Panc1 (cell line): ENCODE results near the gene COG2. TPM values are rescaled to one million over a fixed set of nuclear protein-coding genes. Genes with fewer than 3 reads are reported as not detected.

Experiments
- ATAC-seq: fragments of 200-7000 bp; cut with Tn5 transposase; 2 replicates; pipeline ENCODE4 v1.9.1; 2020; ENCODE audit warnings: mild to moderate bottlenecking, moderate library complexity
- BruUV-seq: library from RNA; stranded (reverse); fragments of 400-500 nt; replicated peaks from 2 replicates; lab custom pipeline; 2021; lab: Mats Ljungman, UMichigan
- CTCF ChIA-PET: fragments of 300-600 bp; sonication (Branson Sonifier 250); formaldehyde crosslinking; loops from one replicate; lab custom pipeline; 2022; ENCODE audit warnings: antibody characterized with exemption; lab: Charles Lee
- POLR2A ChIA-PET: fragments of 300-600 bp; sonication (Branson Sonifier 250); formaldehyde crosslinking; loops from one replicate; lab custom pipeline; 2022; ENCODE audit warnings: antibody characterized with exemption; lab: Charles Lee
- DNase-seq: peaks from one replicate; pipeline ENCODE4 v3.0.0-alpha.2; 2010; ENCODE audit warnings: low read depth, low spot score
- H3K27ac ChIP-seq: 2 replicates; pipeline ENCODE4 v1.5.1; 2011; ENCODE audit warnings: mild to moderate bottlenecking, low read length, inconsistent platforms
- H3K27me3 ChIP-seq: fragments of 200-500 bp; sonication (Bioruptor generic); 2 replicates; pipeline ENCODE4 v1.6.0; 2014; ENCODE audit warnings: low read length, inconsistent platforms; ENCODE audit not compliant: control insufficient read depth, insufficient read depth
- H3K36me3 ChIP-seq: fragments of 200-500 bp; sonication (Bioruptor generic); 2 replicates; pipeline ENCODE4 v1.5.1; 2014; ENCODE audit warnings: inconsistent platforms, mild to moderate bottlenecking, low read length, moderate library complexity; ENCODE audit not compliant: control insufficient read depth, insufficient read depth
- H3K4me1 ChIP-seq: 2 replicates; pipeline ENCODE4 v1.5.1; 2011; ENCODE audit warnings: inconsistent platforms, mild to moderate bottlenecking, low read length, moderate library complexity; ENCODE audit not compliant: control insufficient read depth, insufficient read depth
- H3K4me3 ChIP-seq, 2 experiments: 2 replicates each; pipeline ENCODE4 v1.5.1; 2011 to 2012; ENCODE audit warnings: low read depth in 2 of 2, low read length in 2 of 2, mild to moderate bottlenecking in 2 of 2, inconsistent platforms in 1 of 2, moderate library complexity in 1 of 2
- H3K9me3 ChIP-seq: fragments of 200-500 bp; sonication (Bioruptor generic); 2 replicates; pipeline ENCODE4 v1.5.1; 2014; ENCODE audit warnings: low read depth, mild to moderate bottlenecking, inconsistent platforms, low read length, moderate library complexity; ENCODE audit not compliant: control insufficient read depth, insufficient read depth
- POLR2AphosphoS5 ChIP-seq: IDR thresholded peaks from 2 replicates; pipeline ENCODE4 v1.6.1; 2012; ENCODE audit warnings: mild to moderate bottlenecking, low read depth, low read length, moderate library complexity
- SIN3A ChIP-seq: IDR thresholded peaks from 2 replicates; pipeline ENCODE4 v1.6.1; 2012; ENCODE audit warnings: low read depth, mild to moderate bottlenecking, low read length, moderate library complexity, borderline replicate concordance; ENCODE audit not compliant: insufficient read depth
- TCF7L2 ChIP-seq: IDR thresholded peaks from 2 replicates; pipeline ENCODE4 v1.6.1; 2011; ENCODE audit warnings: mild to moderate bottlenecking, low read depth, low read length, inconsistent platforms
- in situ Hi-C: cut with HindIII; loops from 2 replicates; pipeline ENCODE4 v1.10.0; 2016; ENCODE audit warnings: low sequenced_read_pairs, low pct_unique_long_range_greater_than_20kb
- intact Hi-C: fragments of 100-400 bp; cut with micrococcal nuclease; formaldehyde crosslinking; loops from one replicate; pipeline ENCODE4 v1.10.0; 2022; ENCODE audit not compliant: unreplicated experiment
- total RNA-seq: library from RNA; stranded (reverse); gene quantifications from one replicate; pipeline ENCODE4 v1.2.1, GENCODE V29; 2021; ENCODE audit not compliant: unreplicated experiment
- TF ChIP-seq, protein P1 (sequence below), 2 experiments: IDR thresholded peaks; 2 replicates each; pipeline ENCODE4 v1.6.1; 2011 to 2012; ENCODE audit warnings: low read depth in 2 of 2, control low read depth in 1 of 2, low read length in 1 of 2, mild to moderate bottlenecking in 1 of 2, moderate library complexity in 1 of 2; ENCODE audit not compliant: insufficient read depth in 1 of 2
- TF ChIP-seq, protein P2 (sequence below): fragments of 450-650 bp; IDR thresholded peaks from 2 replicates; pipeline ENCODE4 v1.5.1; 2017; ENCODE audit warnings: mild to moderate bottlenecking

The COG2 gene
- total RNA-seq, 1 experiment from 2014 or later = 20.5 TPM

DNA sequence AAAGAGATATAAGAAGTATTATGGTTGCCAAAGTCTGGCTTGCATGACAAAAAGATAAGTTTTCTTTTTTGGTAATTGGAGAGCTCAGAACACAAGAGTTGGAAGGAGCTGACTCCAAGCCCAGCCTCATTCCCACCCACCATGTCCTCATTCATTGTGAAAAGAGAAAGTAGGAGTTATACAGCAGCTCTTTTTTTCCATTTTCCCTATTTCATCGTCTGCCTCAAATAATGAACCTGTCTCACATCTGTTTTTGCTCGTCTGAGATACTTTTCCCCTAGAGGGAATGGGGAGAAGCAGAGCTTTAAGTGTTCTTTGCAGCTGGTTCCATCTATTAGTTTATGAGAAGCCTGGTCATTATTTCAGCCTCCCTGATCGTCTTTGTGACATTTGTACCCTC, 36.9 kb downstream of the COG2 start:
- BruUV-seq = no TSS peak
- Histone ChIP-seq H3K4me3 (no peak overlapping the region), H3K36me3 (peaks cover 3% of the 10 kb centered on the region), H3K27ac (no peak overlapping the region), H3K27me3 (no peaks in the 10 kb centered on the region), H3K4me1 (no peaks in the 10 kb centered on the region), H3K9me3 (no peaks in the 10 kb centered on the region)
- CTCF ChIA-PET = no interaction called here
- in situ Hi-C loops = no loop called here
- ATAC-seq (no peak), DNase-seq (no peak)
- POLR2A ChIA-PET = no interaction called here
- TF ChIP-seq SIN3A = no peak
- TF ChIP-seq, protein P1, sequence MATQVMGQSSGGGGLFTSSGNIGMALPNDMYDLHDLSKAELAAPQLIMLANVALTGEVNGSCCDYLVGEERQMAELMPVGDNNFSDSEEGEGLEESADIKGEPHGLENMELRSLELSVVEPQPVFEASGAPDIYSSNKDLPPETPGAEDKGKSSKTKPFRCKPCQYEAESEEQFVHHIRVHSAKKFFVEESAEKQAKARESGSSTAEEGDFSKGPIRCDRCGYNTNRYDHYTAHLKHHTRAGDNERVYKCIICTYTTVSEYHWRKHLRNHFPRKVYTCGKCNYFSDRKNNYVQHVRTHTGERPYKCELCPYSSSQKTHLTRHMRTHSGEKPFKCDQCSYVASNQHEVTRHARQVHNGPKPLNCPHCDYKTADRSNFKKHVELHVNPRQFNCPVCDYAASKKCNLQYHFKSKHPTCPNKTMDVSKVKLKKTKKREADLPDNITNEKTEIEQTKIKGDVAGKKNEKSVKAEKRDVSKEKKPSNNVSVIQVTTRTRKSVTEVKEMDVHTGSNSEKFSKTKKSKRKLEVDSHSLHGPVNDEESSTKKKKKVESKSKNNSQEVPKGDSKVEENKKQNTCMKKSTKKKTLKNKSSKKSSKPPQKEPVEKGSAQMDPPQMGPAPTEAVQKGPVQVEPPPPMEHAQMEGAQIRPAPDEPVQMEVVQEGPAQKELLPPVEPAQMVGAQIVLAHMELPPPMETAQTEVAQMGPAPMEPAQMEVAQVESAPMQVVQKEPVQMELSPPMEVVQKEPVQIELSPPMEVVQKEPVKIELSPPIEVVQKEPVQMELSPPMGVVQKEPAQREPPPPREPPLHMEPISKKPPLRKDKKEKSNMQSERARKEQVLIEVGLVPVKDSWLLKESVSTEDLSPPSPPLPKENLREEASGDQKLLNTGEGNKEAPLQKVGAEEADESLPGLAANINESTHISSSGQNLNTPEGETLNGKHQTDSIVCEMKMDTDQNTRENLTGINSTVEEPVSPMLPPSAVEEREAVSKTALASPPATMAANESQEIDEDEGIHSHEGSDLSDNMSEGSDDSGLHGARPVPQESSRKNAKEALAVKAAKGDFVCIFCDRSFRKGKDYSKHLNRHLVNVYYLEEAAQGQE (IDR thresholded peaks at IDR 0.05; ENCODE audit: insufficient read depth in 1 of 2, low read depth in 2 of 2, low read length in 1 of 2) = no peak
- no peak for TF ChIP-seq TCF7L2
- intact Hi-C loops = no loop called here

DNA sequence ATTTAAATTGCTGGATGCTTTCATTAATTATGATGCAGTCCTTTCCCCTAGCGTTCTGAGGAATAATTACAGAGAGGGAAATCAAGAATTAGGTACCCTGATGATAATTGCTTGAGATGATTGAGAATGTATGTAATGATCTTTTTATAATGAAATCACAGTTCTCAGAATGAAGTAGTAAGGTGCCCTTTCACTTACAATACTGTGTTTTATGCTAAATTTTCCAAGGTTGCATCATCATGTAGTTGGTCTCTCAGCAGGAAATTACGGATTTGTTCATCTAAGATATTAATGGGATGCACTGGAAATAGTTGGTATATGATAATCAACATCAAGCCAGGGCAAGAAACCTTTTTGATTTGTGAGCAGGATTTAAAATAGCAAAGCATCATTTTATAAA, 37.5 kb downstream of the COG2 start:
- H3K27ac ChIP-seq = no peak overlapping the region
- H3K4me3 ChIP-seq = no peak overlapping the region
- peaks cover 3% of the 10 kb centered on the region for H3K36me3 ChIP-seq
- intact Hi-C loops = no loop called here
- no TSS peak for BruUV-seq
- no peaks in the 10 kb centered on the region for H3K9me3 ChIP-seq
- ATAC-seq = no peak
- TF ChIP-seq TCF7L2 (no peak), POLR2AphosphoS5 (no peak), SIN3A (no peak)
- TF ChIP-seq, protein P1 (IDR thresholded peaks at IDR 0.05; ENCODE audit: insufficient read depth in 1 of 2, low read depth in 2 of 2, low read length in 1 of 2) = no peak
- TF ChIP-seq, protein P2, sequence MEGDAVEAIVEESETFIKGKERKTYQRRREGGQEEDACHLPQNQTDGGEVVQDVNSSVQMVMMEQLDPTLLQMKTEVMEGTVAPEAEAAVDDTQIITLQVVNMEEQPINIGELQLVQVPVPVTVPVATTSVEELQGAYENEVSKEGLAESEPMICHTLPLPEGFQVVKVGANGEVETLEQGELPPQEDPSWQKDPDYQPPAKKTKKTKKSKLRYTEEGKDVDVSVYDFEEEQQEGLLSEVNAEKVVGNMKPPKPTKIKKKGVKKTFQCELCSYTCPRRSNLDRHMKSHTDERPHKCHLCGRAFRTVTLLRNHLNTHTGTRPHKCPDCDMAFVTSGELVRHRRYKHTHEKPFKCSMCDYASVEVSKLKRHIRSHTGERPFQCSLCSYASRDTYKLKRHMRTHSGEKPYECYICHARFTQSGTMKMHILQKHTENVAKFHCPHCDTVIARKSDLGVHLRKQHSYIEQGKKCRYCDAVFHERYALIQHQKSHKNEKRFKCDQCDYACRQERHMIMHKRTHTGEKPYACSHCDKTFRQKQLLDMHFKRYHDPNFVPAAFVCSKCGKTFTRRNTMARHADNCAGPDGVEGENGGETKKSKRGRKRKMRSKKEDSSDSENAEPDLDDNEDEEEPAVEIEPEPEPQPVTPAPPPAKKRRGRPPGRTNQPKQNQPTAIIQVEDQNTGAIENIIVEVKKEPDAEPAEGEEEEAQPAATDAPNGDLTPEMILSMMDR = no peak
- POLR2A ChIA-PET = no interaction called here
- no peaks in the 10 kb centered on the region for H3K4me1 ChIP-seq
- H3K27me3 ChIP-seq = no peaks in the 10 kb centered on the region
- CTCF ChIA-PET = no interaction called here
- in situ Hi-C loops = no loop called here
- no peak for DNase-seq
